Trophoblast cell (in vitro differentiated cells and primary cell): ENCODE data around the gene ETV6.
A peak's percentile ranks its signal among the peaks of the same experiment; 100 is the strongest.

ENCODE experiments used
- DNase-seq, 2 donors: peaks; one replicate each; pipeline ENCODE4 v3.0.0-alpha.2; 2016
- H2AFZ ChIP-seq: 2 replicates; pipeline ENCODE4 v1.6.1; 2013; ENCODE audit warnings: low read length, moderate library complexity, mild to moderate bottlenecking; ENCODE audit not compliant: insufficient read depth, poor library complexity
- H2AK5ac ChIP-seq: 2 replicates; pipeline ENCODE4 v1.6.1; 2013; ENCODE audit warnings: mild to moderate bottlenecking, low read length
- H2BK120ac ChIP-seq: 2 replicates; pipeline ENCODE4 v1.6.1; 2013; ENCODE audit warnings: low read length, mild to moderate bottlenecking, moderate library complexity; ENCODE audit not compliant: insufficient read depth, poor library complexity
- H2BK12ac ChIP-seq: 2 replicates; pipeline ENCODE4 v1.6.1; 2013; ENCODE audit warnings: mild to moderate bottlenecking, low read length, moderate library complexity
- H2BK5ac ChIP-seq: 2 replicates; pipeline ENCODE4 v1.6.1; 2013; ENCODE audit warnings: low read length, low read depth, moderate library complexity, mild to moderate bottlenecking; ENCODE audit not compliant: poor library complexity
- H3K14ac ChIP-seq: 2 replicates; pipeline ENCODE4 v1.6.1; 2013; ENCODE audit warnings: mild to moderate bottlenecking, low read length
- H3K18ac ChIP-seq: 2 replicates; pipeline ENCODE4 v1.6.1; 2013; ENCODE audit warnings: mild to moderate bottlenecking, low read length
- H3K23ac ChIP-seq: 2 replicates; pipeline ENCODE4 v1.6.1; 2013; ENCODE audit warnings: low read length
- H3K27ac ChIP-seq: 2 replicates; pipeline ENCODE4 v1.5.1; 2013; ENCODE audit warnings: low read depth, mild to moderate bottlenecking, inconsistent platforms, low read length, moderate library complexity
- H3K27me3 ChIP-seq: 2 replicates; pipeline ENCODE4 v1.6.1; 2013; ENCODE audit warnings: inconsistent platforms, mild to moderate bottlenecking, low read length, moderate library complexity; ENCODE audit not compliant: insufficient read depth
- H3K36me3 ChIP-seq, 2 experiments: 1 replicate in 1 of 2; 2 replicates in 1 of 2; pipeline ENCODE4 v1.6.1; 2013; ENCODE audit warnings: low read length in 2 of 2, mild to moderate bottlenecking in 2 of 2, moderate library complexity in 1 of 2; ENCODE audit not compliant: insufficient read depth in 2 of 2, control insufficient read depth in 1 of 2
- H3K4ac ChIP-seq: 2 replicates; pipeline ENCODE4 v1.6.1; 2013; ENCODE audit warnings: low read depth, mild to moderate bottlenecking, low read length, moderate library complexity
- H3K4me1 ChIP-seq, 2 experiments: 1 replicate in 1 of 2; 2 replicates in 1 of 2; pipeline ENCODE4 v1.6.1; 2013; ENCODE audit warnings: low read length in 2 of 2, mild to moderate bottlenecking in 2 of 2, moderate library complexity in 1 of 2; ENCODE audit not compliant: insufficient read depth in 2 of 2, control insufficient read depth in 1 of 2
- H3K4me2 ChIP-seq: 2 replicates; pipeline ENCODE4 v1.6.1; 2013; ENCODE audit warnings: inconsistent platforms, mild to moderate bottlenecking, low read length, moderate library complexity
- H3K4me3 ChIP-seq: 2 replicates; pipeline ENCODE4 v1.5.1; 2013; ENCODE audit warnings: mild to moderate bottlenecking, low read depth, low read length, inconsistent platforms
- H3K79me1 ChIP-seq: one replicate; pipeline ENCODE4 v1.6.1; 2013; ENCODE audit warnings: low read length
- H3K79me2 ChIP-seq: 2 replicates; pipeline ENCODE4 v1.6.1; 2013; ENCODE audit warnings: low read length, mild to moderate bottlenecking; ENCODE audit not compliant: control insufficient read depth, insufficient read depth, poor library complexity
- H3K9ac ChIP-seq: 2 replicates; pipeline ENCODE4 v1.6.1; 2013; ENCODE audit warnings: mild to moderate bottlenecking, low read length
- H3K9me3 ChIP-seq: 2 replicates; pipeline ENCODE4 v1.6.1; 2013; ENCODE audit warnings: low read depth, mild to moderate bottlenecking, control low read depth, inconsistent platforms, low read length; ENCODE audit not compliant: insufficient read depth
- H4K12ac ChIP-seq: 2 replicates; pipeline ENCODE4 v1.6.1; 2013; ENCODE audit warnings: low read depth, mild to moderate bottlenecking, low read length, moderate library complexity
- H4K8ac ChIP-seq: 2 replicates; pipeline ENCODE4 v1.6.1; 2013; ENCODE audit warnings: low read depth, mild to moderate bottlenecking, low read length, moderate library complexity
- H4K91ac ChIP-seq: one replicate; pipeline ENCODE4 v1.6.1; 2013; ENCODE audit warnings: low read depth, mild to moderate bottlenecking, low read length, moderate library complexity
- WGBS: extraction: QIAGEN DNeasy Blood & Tissue Kit; methylation state at CpG from one replicate; pipeline ENCODE4 v1.1.7; 2013; ENCODE audit warnings: missing lambda C conversion rate; ENCODE audit not compliant: insufficient read length, insufficient coverage; ENCODE audit errors: extremely low coverage; 5-methylcytosine and 5-hydroxymethylcytosine counted together

The ETV6 gene

GRCh38 chr12:11711651-11712327, 62.3 kb downstream of the ETV6 start:
- WGBS, result no CpG with 5 or more reads among the region's 9 CpGs
- Histone ChIP-seq H3K27me3 (no peaks in the 10 kb centered on the region), H3K23ac (no peak overlapping the region)

GRCh38 chr12:11712491-11712890, 63.0 kb downstream of the ETV6 start:
- Histone ChIP-seq H3K4me3 (no peak overlapping the region), H3K4me2 (no peak overlapping the region), H3K27ac (no peak overlapping the region), H3K79me1 (peaks cover 3% of the 10 kb centered on the region), H3K27me3 (no peaks in the 10 kb centered on the region), H4K8ac (no peak overlapping the region), H3K79me2 (peaks cover 1% of the 10 kb centered on the region), H3K23ac (no peak overlapping the region), H3K18ac (peak overlapping the region; percentile 14), H3K36me3 (no peaks in the 10 kb centered on the region), H3K14ac (no peak overlapping the region), H2BK5ac (no peak overlapping the region), H3K4me1 (peaks cover 14 to 17% of the 10 kb centered on the region in 2 experiments), H4K91ac (no peak overlapping the region), H2BK120ac (no peak overlapping the region), H2AK5ac (no peak overlapping the region), H4K12ac (no peak overlapping the region), H3K4ac (no peak overlapping the region), H3K9ac (no peak overlapping the region), H3K9me3 (no peaks in the 10 kb centered on the region), H2AFZ (no peak overlapping the region), H2BK12ac (no peak overlapping the region)
- WGBS, result no CpG with 5 or more reads among the region's 6 CpGs
- no peak for DNase-seq

More at GRCh38 chr12:11711651-11712327, 62.3 kb downstream of the ETV6 start:
- Histone ChIP-seq H3K79me1 (peaks cover 6% of the 10 kb centered on the region), H3K4me1 (peaks cover 16 to 18% of the 10 kb centered on the region in 2 experiments), H4K91ac (no peak overlapping the region), H3K36me3 (no peaks in the 10 kb centered on the region), H2BK120ac (no peak overlapping the region), H2BK12ac (no peak overlapping the region), H2AK5ac (no peak overlapping the region), H3K4me2 (no peak overlapping the region), H3K4ac (no peak overlapping the region), H3K9me3 (no peaks in the 10 kb centered on the region), H2AFZ (no peak overlapping the region), H3K14ac (no peak overlapping the region), H4K12ac (no peak overlapping the region), H3K79me2 (peaks cover 1% of the 10 kb centered on the region), H3K27ac (no peak overlapping the region), H3K9ac (no peak overlapping the region), H2BK5ac (no peak overlapping the region), H4K8ac (no peak overlapping the region), H3K4me3 (no peak overlapping the region), H3K18ac (no peak overlapping the region)
- peak in 1 of 2 donors; percentile 18 for DNase-seq

- Histone ChIP-seq H2BK12ac (no peak overlapping the region), H3K79me1 (peaks cover 6% of the 10 kb centered on the region), H3K9ac (no peak overlapping the region), H3K18ac (no peak overlapping the region), H3K9me3 (no peaks in the 10 kb centered on the region), H3K79me2 (peaks cover 2% of the 10 kb centered on the region), H3K4me2 (no peak overlapping the region), H3K27me3 (no peaks in the 10 kb centered on the region), H3K27ac (no peak overlapping the region), H3K4ac (no peak overlapping the region), H2BK5ac (no peak overlapping the region), H3K36me3 (no peaks in the 10 kb centered on the region), H3K14ac (no peak overlapping the region), H2BK120ac (no peak overlapping the region), H3K23ac (no peak overlapping the region), H2AFZ (no peak overlapping the region), H3K4me1 (peaks cover 15 to 19% of the 10 kb centered on the region in 2 experiments), H3K4me3 (no peak overlapping the region), H4K91ac (no peak overlapping the region), H4K8ac (no peak overlapping the region), H2AK5ac (no peak overlapping the region), H4K12ac (no peak overlapping the region)
- no peak for DNase-seq
- WGBS, result no CpG with 5 or more reads among the region's 4 CpGs
Measured at GRCh38 chr12:11713202-11713601, 63.7 kb downstream of the ETV6 start.

- no peak overlapping the region for H3K4me3 ChIP-seq
- no peak overlapping the region for H3K18ac ChIP-seq
- no peak overlapping the region for H3K23ac ChIP-seq
- H3K9me3 ChIP-seq, result no peaks in the 10 kb centered on the region
- no peak overlapping the region for H4K91ac ChIP-seq
- no peak overlapping the region for H3K4ac ChIP-seq
- no peak for DNase-seq
- H3K4me2 ChIP-seq, result no peak overlapping the region
- H3K14ac ChIP-seq, result no peak overlapping the region
- no peak overlapping the region for H4K8ac ChIP-seq
- H3K27me3 ChIP-seq, result no peaks in the 10 kb centered on the region
- no peak overlapping the region for H3K9ac ChIP-seq
- H2BK120ac ChIP-seq, result no peak overlapping the region
- no peak overlapping the region for H2BK5ac ChIP-seq
- no peaks in the 10 kb centered on the region for H3K36me3 ChIP-seq
- H3K4me1 ChIP-seq, result peaks cover 20 to 25% of the 10 kb centered on the region in 2 experiments
- WGBS, result no CpG with 5 or more reads among the region's 5 CpGs
- H3K79me1 ChIP-seq, result peaks cover 15% of the 10 kb centered on the region
- peaks cover 2% of the 10 kb centered on the region for H3K79me2 ChIP-seq
- no peak overlapping the region for H4K12ac ChIP-seq
- H2BK12ac ChIP-seq, result no peak overlapping the region
- no peak overlapping the region for H3K27ac ChIP-seq
- no peak overlapping the region for H2AFZ ChIP-seq
- no peak overlapping the region for H2AK5ac ChIP-seq
Measured at GRCh38 chr12:11714626-11715025, 65.2 kb downstream of the ETV6 start.
